ENCODE data around the gene AP5B1.
"Not testable (repeated sequence)": the region's sequence is repeated elsewhere in the genome, so short reads cannot be mapped to it uniquely, and the experiment has no call there.

Gene AP5B1

GRCh38 chr11:65767806-65768205 lies 13.0 kb downstream of the AP5B1 start:
- not testable (repeated sequence) for H3K27me3 ChIP-seq (ENCODE audit: control insufficient read depth, insufficient read depth, low read length); H3K9ac ChIP-seq (ENCODE audit: low read length); H3K27ac ChIP-seq (ENCODE audit: low read length); H3K36me3 ChIP-seq (ENCODE audit: control insufficient read depth, low read depth, low read length); H3K9me3 ChIP-seq (ENCODE audit: control insufficient read depth, low read depth, low read length); H3K4me1 ChIP-seq (ENCODE audit: control insufficient read depth, low read depth, low read length); H3K4me3 ChIP-seq (ENCODE audit: low read length)

- Histone ChIP-seq H3K4me1 (ENCODE audit: control insufficient read depth, low read depth, low read length) (no peaks in the 10 kb centered on the region), H3K27ac (ENCODE audit: low read length) (no peak overlapping the region), H3K4me3 (ENCODE audit: low read length) (no peak overlapping the region), H3K27me3 (ENCODE audit: control insufficient read depth, insufficient read depth, low read length) (no peaks in the 10 kb centered on the region), H3K9ac (ENCODE audit: low read length) (no peak overlapping the region), H3K9me3 (ENCODE audit: control insufficient read depth, low read depth, low read length) (no peaks in the 10 kb centered on the region), H3K36me3 (ENCODE audit: control insufficient read depth, low read depth, low read length) (no peaks in the 10 kb centered on the region)
Measured at GRCh38 chr11:65767406-65767805, 13.4 kb downstream of the AP5B1 start.

- no peaks in the 10 kb centered on the region for H3K4me1 ChIP-seq (ENCODE audit: control insufficient read depth, low read depth, low read length)
- H3K27ac ChIP-seq (ENCODE audit: low read length): no peak overlapping the region
- no peaks in the 10 kb centered on the region for H3K36me3 ChIP-seq (ENCODE audit: control insufficient read depth, low read depth, low read length)
- H3K9ac ChIP-seq (ENCODE audit: low read length): no peak overlapping the region
- no peak overlapping the region for H3K4me3 ChIP-seq (ENCODE audit: low read length)
- no peaks in the 10 kb centered on the region for H3K9me3 ChIP-seq (ENCODE audit: control insufficient read depth, low read depth, low read length)
- no peaks in the 10 kb centered on the region for H3K27me3 ChIP-seq (ENCODE audit: control insufficient read depth, insufficient read depth, low read length)
Measured at GRCh38 chr11:65766535-65766934, 14.2 kb downstream of the AP5B1 start.

GRCh38 chr11:65764434-65764833 lies 16.3 kb downstream of the AP5B1 start:
- H3K27ac ChIP-seq (ENCODE audit: low read length): no peak overlapping the region
- H3K27me3 ChIP-seq (ENCODE audit: control insufficient read depth, insufficient read depth, low read length): no peaks in the 10 kb centered on the region
- no peaks in the 10 kb centered on the region for H3K9me3 ChIP-seq (ENCODE audit: control insufficient read depth, low read depth, low read length)
- no peaks in the 10 kb centered on the region for H3K36me3 ChIP-seq (ENCODE audit: control insufficient read depth, low read depth, low read length)
- H3K9ac ChIP-seq (ENCODE audit: low read length): no peak overlapping the region
- no peaks in the 10 kb centered on the region for H3K4me1 ChIP-seq (ENCODE audit: control insufficient read depth, low read depth, low read length)
- no peak overlapping the region for H3K4me3 ChIP-seq (ENCODE audit: low read length)

DNA sequence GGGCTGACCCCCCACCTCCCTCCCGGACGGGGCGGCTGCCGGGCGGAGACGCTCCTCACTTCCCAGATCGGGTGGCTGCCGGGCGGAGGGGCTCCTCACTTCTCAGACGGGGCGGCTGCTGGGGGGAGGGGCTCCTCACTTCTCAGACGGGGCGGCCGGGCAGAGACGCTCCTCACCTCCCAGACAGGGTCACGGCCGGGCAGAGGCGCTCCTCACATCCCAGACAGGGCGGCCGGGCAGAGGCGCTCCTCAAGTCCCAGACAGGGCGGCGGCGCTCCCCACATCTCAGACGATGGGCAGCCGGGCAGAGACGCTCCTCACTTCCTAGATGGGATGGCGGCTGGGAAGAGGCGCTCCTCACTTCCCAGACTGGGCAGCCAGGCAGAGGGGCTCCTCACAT lies 18.0 kb downstream of the AP5B1 start:
- not testable (repeated sequence) for H3K36me3 ChIP-seq (ENCODE audit: control insufficient read depth, low read depth, low read length); H3K4me3 ChIP-seq (ENCODE audit: low read length); H3K27me3 ChIP-seq (ENCODE audit: control insufficient read depth, insufficient read depth, low read length); H3K4me1 ChIP-seq (ENCODE audit: control insufficient read depth, low read depth, low read length); H3K9me3 ChIP-seq (ENCODE audit: control insufficient read depth, low read depth, low read length); H3K9ac ChIP-seq (ENCODE audit: low read length); H3K27ac ChIP-seq (ENCODE audit: low read length)

- not testable (repeated sequence) for H3K4me1 ChIP-seq (ENCODE audit: control insufficient read depth, low read depth, low read length); H3K27ac ChIP-seq (ENCODE audit: low read length); H3K4me3 ChIP-seq (ENCODE audit: low read length); H3K27me3 ChIP-seq (ENCODE audit: control insufficient read depth, insufficient read depth, low read length); H3K9me3 ChIP-seq (ENCODE audit: control insufficient read depth, low read depth, low read length); H3K9ac ChIP-seq (ENCODE audit: low read length); H3K36me3 ChIP-seq (ENCODE audit: control insufficient read depth, low read depth, low read length)
Measured at GRCh38 chr11:65762169-65762568, 18.6 kb downstream of the AP5B1 start.

DNA sequence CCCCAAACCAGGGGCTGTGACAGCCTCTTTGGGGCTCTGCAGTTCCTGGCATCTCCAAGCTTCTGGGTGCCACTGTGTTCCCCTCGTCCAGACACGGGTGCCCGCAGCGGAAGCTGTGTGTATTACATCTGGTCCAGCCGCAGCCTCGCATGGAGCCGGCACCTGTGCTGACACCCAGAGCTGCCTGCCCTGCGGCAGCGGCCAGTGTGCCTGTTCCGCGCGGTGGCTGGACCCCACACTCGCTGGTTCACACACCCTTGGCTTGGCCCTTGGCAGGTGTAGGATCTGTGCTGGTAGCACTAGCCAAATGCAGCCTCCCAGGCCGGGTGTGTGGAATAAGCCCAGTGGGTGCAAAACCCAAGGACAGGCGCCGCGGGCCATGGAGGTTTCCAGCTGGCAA lies 35.7 kb downstream of the AP5B1 start:
- H3K4me1 ChIP-seq (ENCODE audit: control insufficient read depth, low read depth, low read length): no peaks in the 10 kb centered on the region
- no peak overlapping the region for H3K27ac ChIP-seq (ENCODE audit: low read length)
- no peaks in the 10 kb centered on the region for H3K9me3 ChIP-seq (ENCODE audit: control insufficient read depth, low read depth, low read length)
- H3K27me3 ChIP-seq (ENCODE audit: control insufficient read depth, insufficient read depth, low read length): peaks cover 18% of the 10 kb centered on the region
- H3K9ac ChIP-seq (ENCODE audit: low read length): no peak overlapping the region
- no peaks in the 10 kb centered on the region for H3K36me3 ChIP-seq (ENCODE audit: control insufficient read depth, low read depth, low read length)
- no peak overlapping the region for H3K4me3 ChIP-seq (ENCODE audit: low read length)

DNA sequence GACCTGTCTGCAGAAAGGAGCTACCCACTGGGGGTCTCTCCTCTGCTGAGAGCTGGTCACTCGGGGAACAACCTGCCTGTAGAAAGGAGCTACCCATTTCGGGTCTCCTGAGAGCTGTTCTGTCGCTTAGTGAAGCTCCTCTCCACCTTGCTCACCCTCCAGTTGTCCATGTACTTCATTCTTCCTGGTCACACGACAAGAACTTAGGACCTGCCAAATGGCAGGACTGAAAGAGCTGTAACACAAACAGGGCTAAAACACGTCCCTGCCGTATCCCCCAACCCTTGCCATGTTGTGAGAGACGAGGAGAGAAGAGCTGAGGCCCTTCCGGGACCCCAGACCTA lies 36.1 kb downstream of the AP5B1 start:
- no peak overlapping the region for H3K9ac ChIP-seq (ENCODE audit: low read length)
- H3K4me3 ChIP-seq (ENCODE audit: low read length): no peak overlapping the region
- H3K9me3 ChIP-seq (ENCODE audit: control insufficient read depth, low read depth, low read length): no peaks in the 10 kb centered on the region
- no peak overlapping the region for H3K27ac ChIP-seq (ENCODE audit: low read length)
- no peaks in the 10 kb centered on the region for H3K4me1 ChIP-seq (ENCODE audit: control insufficient read depth, low read depth, low read length)
- H3K36me3 ChIP-seq (ENCODE audit: control insufficient read depth, low read depth, low read length): no peaks in the 10 kb centered on the region
- peaks cover 14% of the 10 kb centered on the region for H3K27me3 ChIP-seq (ENCODE audit: control insufficient read depth, insufficient read depth, low read length)

DNA sequence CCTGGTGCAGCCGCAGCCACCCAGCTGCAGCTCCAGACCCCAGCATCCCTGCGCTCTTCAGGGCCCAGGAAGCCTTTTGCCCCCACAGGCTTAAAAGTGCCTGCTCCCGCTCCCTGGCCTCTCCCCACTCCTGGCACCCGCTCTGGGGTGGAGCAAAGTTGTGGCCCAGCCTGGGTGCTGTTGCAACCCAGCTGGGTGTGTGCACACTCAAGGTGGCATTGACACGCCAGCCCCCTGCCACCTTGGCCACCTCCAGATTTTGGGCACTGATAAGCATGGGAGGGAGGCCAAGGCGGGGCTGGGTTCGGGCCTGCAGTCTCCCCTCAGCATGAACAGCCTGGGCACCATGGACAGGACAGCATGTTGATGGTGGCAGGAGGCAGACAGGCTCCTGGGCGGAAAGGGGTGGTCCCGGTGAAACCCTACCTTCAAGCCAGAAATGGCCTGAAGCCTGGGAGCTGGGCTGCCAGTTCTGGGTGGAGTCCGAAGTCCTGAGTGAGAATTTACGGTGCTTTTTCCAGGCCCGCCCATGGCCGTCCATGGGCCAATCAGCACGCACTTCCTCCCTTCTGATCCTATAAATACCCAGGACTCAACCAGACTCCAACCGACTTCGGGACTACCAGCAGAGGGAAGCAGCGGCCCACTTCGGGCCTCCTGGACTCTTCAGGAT lies 36.6 kb downstream of the AP5B1 start:
- Histone ChIP-seq H3K4me3 (ENCODE audit: low read length) (no peak overlapping the region), H3K4me1 (ENCODE audit: control insufficient read depth, low read depth, low read length) (no peaks in the 10 kb centered on the region), H3K36me3 (ENCODE audit: control insufficient read depth, low read depth, low read length) (no peaks in the 10 kb centered on the region), H3K27ac (ENCODE audit: low read length) (no peak overlapping the region), H3K9me3 (ENCODE audit: control insufficient read depth, low read depth, low read length) (no peaks in the 10 kb centered on the region), H3K9ac (ENCODE audit: low read length) (no peak overlapping the region), H3K27me3 (ENCODE audit: control insufficient read depth, insufficient read depth, low read length) (peaks cover 9% of the 10 kb centered on the region)

DNA sequence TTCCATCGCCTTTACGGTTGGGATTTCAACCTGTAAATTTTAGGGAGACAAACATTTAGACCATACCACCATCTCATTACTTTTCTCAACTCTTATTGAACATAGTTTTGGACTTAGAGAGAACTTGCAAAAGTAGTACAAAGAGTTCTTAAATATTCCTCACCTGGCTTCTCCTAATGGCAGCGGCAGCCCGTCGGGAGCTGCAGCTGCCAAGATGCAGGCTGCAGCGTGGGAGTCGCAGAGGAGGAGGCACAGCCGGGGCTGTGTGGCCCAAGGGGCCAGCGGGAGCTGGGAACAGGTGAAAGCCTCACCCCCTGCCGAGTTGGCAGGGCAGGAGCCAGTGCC lies 37.1 kb downstream of the AP5B1 start:
- Histone ChIP-seq H3K9me3 (ENCODE audit: control insufficient read depth, low read depth, low read length) (no peaks in the 10 kb centered on the region), H3K4me3 (ENCODE audit: low read length) (no peak overlapping the region), H3K9ac (ENCODE audit: low read length) (no peak overlapping the region), H3K27ac (ENCODE audit: low read length) (no peak overlapping the region), H3K36me3 (ENCODE audit: control insufficient read depth, low read depth, low read length) (no peaks in the 10 kb centered on the region), H3K27me3 (ENCODE audit: control insufficient read depth, insufficient read depth, low read length) (peaks cover 8% of the 10 kb centered on the region), H3K4me1 (ENCODE audit: control insufficient read depth, low read depth, low read length) (no peaks in the 10 kb centered on the region)

GRCh38 chr11:65742353-65742752 lies 38.4 kb downstream of the AP5B1 start:
- peaks cover 1% of the 10 kb centered on the region for H3K27me3 ChIP-seq (ENCODE audit: control insufficient read depth, insufficient read depth, low read length)
- H3K9me3 ChIP-seq (ENCODE audit: control insufficient read depth, low read depth, low read length): no peaks in the 10 kb centered on the region

DNA sequence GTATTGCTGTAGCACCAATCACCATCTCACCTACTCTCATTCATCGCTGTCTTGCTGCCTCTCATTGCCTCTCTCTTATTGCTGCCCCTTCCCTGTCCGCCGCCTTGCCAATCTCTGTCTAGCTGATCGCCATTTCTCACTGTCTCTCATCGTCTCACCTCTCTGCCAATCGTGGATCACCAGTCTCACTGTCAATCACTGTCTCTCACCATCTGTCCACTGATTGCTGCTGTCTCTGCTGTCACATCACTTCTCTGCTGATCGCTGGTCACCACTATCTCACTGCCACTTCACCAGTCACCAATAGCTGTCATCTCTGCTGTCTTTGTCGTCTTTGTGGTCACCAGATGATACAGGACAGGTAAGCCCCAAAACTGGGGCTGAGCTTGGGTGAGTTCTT lies 39.6 kb downstream of the AP5B1 start:
- H3K36me3 ChIP-seq (ENCODE audit: control insufficient read depth, low read depth, low read length): no peaks in the 10 kb centered on the region
- H3K4me3 ChIP-seq (ENCODE audit: low read length): no peak overlapping the region
- no peaks in the 10 kb centered on the region for H3K27me3 ChIP-seq (ENCODE audit: control insufficient read depth, insufficient read depth, low read length)
- peaks cover 8% of the 10 kb centered on the region for H3K9me3 ChIP-seq (ENCODE audit: control insufficient read depth, low read depth, low read length)
- no peaks in the 10 kb centered on the region for H3K4me1 ChIP-seq (ENCODE audit: control insufficient read depth, low read depth, low read length)
- H3K9ac ChIP-seq (ENCODE audit: low read length): no peak overlapping the region
- no peak overlapping the region for H3K27ac ChIP-seq (ENCODE audit: low read length)

More at GRCh38 chr11:65742353-65742752, 38.4 kb downstream of the AP5B1 start:
- Histone ChIP-seq H3K36me3 (ENCODE audit: control insufficient read depth, low read depth, low read length) (no peaks in the 10 kb centered on the region), H3K9ac (ENCODE audit: low read length) (no peak overlapping the region), H3K27ac (ENCODE audit: low read length) (no peak overlapping the region), H3K4me3 (ENCODE audit: low read length) (no peak overlapping the region), H3K4me1 (ENCODE audit: control insufficient read depth, low read depth, low read length) (no peaks in the 10 kb centered on the region)
